GM21381 (cell line): Measurements from ENCODE around the gene FAM222B.
"Not testable (repeated sequence)": the region's sequence is repeated elsewhere in the genome, so short reads cannot be mapped to it uniquely, and the experiment has no call there.

Source experiments
- ATAC-seq: cut with Tn5 transposase; IDR thresholded peaks from one replicate; pipeline ENCODE4 v1.9.1; 2021; ENCODE audit warnings: mild to moderate bottlenecking, moderate library complexity; ENCODE audit not compliant: unreplicated experiment

The FAM222B gene

DNA sequence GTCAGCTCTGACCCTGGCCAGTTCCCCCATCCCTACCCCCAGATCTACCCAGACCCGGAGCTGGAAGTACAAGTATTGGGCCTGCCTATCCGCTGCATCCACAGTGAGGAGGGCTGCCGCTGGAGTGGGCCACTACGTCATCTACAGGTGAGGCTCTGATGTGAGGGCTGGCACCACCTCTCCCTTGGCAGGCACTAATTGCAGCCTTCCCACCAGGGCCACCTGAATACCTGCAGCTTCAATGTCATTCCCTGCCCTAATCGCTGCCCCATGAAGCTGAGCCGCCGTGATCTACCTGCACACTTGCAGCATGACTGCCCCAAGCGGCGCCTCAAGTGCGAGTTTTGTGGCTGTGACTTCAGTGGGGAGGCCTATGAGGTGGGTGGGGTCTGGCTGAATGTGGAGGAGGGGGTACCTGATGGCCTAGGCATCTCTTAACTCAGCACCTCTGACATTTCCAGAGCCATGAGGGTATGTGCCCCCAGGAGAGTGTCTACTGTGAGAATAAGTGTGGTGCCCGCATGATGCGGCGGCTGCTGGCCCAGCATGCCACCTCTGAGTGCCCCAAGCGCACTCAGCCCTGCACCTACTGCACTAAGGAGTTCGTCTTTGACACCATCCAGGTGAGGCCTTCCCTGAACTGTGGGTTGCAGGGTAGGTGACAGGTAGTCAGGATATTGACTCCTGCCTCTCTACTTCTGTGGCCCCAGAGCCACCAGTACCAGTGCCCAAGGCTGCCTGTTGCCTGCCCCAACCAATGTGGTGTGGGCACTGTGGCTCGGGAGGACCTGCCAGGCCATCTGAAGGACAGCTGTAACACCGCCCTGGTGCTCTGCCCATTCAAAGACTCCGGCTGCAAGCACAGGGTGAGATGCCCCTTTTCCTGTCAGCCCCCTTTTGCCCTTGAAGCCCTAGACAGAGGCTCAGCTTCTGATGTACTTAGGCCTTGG, 94.5 kb downstream of the FAM222B start:
- ATAC-seq: no peak

- ATAC-seq: no peak
Measured at GRCh38 chr17:28747051-28747691, 95.4 kb downstream of the FAM222B start.

- ATAC-seq: no peak
Measured at GRCh38 chr17:28746611-28747050, 96.0 kb downstream of the FAM222B start.

- ATAC-seq: no peak
Measured at GRCh38 chr17:28745786-28746411, 96.7 kb downstream of the FAM222B start.

DNA sequence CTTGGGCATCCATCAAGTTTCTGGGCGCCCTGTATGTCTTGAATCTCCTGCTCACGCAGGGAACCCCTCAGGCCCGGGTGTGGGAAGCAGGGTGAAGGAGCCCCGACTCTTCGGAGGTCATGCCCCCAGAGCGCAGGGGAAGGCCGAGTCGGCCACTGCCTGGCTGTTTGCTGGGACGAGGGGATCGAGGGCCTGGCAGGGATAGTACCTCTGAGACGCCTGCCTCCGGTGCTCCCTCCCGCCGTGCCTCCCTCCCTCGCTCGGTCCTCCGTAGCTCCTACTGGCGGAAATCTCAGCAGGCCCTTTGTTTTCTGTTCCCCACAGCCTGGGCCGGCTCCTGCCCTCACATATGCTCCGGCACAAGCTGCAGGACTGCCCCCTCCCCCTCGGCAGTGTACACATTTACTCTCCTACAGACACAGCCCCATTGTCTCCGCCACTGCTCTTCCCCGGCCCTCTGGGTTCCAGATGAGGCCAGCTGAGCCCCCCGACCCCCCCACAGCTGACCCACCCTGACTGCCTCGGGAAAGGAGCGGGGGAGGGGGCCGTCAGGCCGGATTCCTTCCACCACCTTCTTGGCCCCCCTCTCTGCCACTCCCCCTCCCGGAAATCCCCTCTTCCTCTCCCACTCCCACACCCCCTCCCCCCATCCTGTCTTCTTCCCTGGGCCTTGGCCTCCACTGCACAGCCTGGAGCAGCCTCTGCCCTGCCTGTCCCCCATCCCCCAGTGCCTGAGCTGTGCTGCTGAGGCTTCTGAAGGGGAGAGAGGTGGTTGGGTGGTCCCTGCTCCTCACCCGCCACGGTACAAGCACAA, 97.4 kb downstream of the FAM222B start:
- ATAC-seq: no peak

- peak; percentile 30 for ATAC-seq
Measured at GRCh38 chr17:28744104-28744971, 98.3 kb downstream of the FAM222B start.

GRCh38 chr17:28743243-28744103, 99.1 kb downstream of the FAM222B start, which contains the start of gene TRAF4:
Gene TRAF4, plus strand, starts transcription at chr17:28744011. Its CDS starts 102 bp downstream, at chr17:28744113.
- ATAC-seq: peak; percentile 69

DNA sequence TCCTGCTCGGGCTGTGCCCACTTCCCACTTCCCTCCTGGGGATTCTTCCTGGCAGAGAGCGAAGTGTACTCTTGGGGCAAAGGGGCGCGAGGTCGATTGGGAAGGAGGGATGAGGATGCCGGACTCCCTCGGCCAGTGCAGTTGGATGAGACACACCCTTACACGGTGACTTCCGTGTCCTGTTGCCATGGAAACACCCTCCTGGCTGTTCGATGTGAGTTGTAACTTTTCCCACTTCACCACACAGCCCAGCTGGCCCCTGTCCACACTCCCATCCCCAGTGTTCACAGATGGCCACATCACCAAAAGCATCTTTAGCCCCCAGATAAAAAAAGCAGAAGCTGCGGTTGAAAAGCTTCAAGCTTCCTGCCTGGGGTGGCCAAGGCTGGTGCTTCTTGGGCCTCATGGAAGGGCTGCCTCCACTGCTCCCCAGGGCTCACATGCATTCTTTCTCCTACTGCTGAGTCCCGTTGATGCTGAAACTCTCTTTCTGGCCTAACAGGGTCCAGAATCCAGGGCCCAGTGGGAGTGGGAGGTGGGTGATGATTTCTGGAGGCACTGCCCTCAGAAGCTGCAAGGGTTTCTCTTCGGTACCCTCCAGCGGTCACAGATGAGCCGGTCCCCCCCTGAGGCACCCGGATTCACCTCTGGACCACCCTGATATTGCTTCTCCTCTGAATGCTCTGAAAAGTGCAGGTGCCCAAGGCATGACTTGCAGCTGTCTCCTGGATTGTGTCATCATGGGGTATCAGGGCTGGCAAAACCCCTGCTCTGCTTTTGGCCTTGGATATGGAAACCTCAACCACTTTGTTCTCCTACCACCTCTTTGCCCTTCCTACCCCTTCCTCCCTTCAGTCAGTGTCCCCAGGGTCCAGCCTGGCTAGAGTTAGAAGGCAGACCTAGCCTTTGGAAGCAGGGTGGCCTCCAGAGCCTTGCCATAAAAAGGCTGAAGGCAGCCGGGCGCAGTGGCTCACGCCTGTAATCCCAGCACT, 100.9 kb downstream of the FAM222B start:
- ATAC-seq: no peak

GRCh38 chr17:28740406-28741357, 101.9 kb downstream of the FAM222B start:
- ATAC-seq: no peak

DNA sequence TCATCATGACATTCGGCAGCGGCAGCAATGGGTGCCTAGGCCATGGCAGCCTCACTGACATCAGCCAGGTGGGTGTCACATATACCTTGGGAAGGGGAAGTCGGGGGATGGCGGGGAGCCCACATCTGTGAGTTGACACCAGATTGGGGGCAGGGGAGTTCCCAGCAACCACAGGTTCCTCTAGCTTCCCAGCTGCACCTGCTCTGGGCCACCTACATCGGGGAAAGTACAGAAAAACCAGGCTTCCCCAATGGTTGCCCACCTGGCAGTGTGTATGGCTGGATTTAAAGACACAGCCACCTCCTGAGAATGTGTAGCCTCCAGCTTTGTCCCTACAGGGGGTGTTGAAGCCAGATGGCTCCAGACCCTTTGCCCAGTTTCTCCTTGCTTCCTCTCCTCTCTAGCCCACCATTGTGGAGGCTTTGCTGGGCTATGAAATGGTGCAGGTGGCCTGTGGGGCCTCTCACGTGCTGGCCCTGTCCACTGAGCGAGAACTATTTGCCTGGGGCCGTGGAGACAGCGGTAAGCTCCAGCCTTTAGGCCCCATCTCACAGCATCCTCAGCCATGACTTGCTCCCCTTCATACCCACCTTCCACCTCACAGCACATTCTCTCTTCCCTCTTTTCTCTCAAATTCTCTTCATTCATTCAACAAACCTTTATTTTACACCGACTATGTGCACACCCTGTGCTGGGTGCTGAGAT, 103.8 kb downstream of the FAM222B start:
- peak; percentile 28 for ATAC-seq

DNA sequence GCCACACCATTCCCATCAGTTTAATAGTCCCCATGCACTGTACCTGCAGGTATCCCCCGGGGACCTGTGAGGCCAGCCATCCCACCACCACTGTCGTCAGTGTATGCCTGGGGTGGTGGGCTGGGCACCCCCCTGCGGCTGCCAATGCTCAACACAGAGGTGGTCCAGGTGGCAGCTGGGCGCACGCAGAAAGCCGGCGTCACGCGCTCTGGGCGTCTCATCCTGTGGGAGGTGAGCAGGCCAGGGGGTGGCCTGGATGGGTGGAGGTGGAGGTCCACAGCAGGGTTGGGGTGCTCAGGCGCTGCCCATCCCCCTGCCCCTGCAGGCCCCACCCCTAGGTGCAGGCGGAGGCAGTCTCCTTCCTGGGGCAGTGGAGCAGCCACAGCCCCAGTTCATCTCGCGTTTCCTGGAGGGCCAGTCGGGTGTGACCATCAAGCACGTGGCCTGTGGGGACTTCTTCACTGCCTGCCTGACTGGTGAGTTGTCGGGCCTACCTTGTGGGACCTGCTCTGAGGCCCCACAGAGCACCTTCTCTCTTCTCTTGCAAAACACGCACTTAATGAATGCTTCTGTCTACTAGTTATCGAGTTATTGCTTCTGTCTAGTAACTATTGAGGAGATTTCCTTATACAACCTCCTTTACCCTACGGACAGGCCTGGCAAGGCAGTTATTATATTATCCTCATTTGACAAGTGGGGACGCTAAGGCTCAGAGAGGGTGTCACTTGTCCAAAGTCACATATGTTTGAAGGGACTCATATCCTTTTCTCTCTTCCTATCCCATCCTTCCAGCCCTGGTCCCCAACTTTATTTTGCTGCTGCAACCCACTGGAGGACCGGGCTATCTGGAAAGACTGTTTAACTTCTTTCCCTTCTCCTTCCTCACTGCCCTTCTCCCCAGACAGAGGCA, 104.6 kb downstream of the FAM222B start:
- ATAC-seq: peak; percentile 61

DNA sequence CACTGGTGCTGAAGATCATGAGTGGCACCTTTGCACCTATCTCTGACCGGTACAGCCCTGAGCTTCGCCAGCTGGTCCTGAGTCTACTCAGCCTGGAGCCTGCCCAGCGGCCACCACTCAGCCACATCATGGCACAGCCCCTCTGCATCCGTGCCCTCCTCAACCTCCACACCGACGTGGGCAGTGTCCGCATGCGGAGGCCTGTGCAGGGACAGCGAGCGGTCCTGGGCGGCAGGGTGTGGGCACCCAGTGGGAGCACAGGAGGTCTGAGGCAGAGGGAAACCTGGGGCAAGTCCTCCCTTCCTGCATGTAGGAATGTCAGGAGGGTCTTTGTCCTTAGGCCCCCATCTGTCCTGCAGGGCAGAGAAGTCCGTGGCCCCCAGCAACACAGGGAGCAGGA, 105.3 kb downstream of the FAM222B start:
- no peak for ATAC-seq

DNA sequence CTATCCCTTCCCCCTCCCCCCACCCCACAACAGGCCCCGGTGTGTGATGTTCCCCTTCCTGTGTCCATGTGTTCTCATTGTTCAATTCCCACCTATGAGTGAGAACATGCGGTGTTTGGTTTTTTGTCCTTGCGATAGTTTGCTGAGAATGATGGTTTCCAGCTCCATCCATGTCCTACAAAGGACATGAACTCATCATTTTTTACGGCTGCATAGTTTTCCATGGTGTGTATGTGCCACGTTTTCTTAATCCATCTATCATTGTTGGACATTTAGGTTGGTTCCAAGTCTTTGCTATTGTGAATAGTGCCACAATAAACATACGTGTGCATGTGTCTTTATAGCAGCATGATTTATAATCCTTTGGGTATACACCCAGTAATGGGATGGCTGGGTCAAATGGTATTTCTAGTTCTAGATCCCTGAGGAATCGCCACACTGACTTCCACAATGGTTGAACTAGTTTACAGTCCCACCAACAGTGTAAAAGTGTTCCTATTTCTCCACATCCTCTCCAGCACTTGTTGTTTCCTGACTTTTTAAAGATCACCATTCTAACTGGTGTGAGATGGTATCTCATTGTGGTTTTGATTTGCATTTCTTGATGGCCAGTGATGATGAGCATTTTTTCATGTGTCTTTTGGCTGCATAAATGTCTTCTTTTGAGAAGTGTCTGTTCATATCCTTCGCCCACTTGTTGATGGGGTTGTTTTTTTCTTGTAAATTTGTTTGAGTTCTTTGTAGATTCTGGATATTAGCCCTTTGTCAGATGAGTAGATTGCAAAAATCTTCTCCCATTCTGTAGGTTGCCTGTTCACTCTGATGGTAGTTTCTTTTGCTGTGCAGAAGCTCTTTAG, 106.4 kb downstream of the FAM222B start:
- not testable (repeated sequence) for ATAC-seq

DNA sequence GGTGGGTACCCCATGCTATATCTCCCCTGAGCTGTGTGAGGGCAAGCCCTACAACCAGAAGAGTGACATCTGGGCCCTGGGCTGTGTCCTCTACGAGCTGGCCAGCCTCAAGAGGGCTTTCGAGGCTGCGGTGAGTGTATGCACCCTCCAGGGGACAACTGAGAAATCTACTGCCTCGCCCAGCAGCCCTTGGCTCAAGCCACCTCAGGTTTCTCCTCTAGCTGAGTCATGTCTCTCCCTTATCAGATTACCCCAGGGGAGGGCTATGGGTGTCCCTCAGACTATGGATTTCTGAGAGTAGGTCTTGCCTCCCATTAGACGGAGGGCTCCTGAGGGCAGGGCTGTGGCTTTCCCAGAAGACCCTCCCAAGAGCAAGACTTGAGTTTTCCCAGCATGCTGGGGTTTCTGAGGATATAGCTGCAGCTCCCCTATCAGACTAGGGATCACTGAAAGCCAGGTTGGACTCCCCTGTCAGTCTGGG, 107.3 kb downstream of the FAM222B start:
- no peak for ATAC-seq
